ENCODE data around the gene GRAP2. TPM values are rescaled to one million over a fixed set of nuclear protein-coding genes. Genes with fewer than 3 reads are reported as not detected.

GRAP2 gene
- total RNA-seq, 1 experiment from 2014 or later = 0.42 TPM

DNA sequence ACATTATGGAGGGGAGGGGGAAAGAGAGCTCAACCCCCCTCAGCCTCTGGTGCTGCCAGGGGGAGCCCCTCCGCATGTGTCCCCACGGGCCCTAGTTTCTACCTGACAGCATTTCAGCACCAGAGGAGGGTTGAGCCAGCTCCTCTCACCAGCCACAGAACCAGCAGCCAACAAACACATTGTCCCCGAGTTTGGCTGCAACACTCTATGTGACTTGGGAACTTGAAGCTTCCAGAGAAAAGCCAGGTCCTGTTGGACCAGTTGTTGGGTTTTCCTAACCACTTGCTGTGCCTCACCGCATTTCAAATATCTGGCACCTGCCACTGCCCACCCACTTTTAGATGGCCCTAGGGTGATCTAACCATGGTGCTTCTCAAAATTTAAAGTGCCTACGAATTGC, 72.8 kb downstream of the GRAP2 start:
- TF ChIP-seq POLR2AphosphoS5 (IDR thresholded peaks at IDR 0.05; ENCODE audit: low read depth, low read length) (no peak), SRF (IDR thresholded peaks at IDR 0.05; ENCODE audit: low read depth) (no peak), EZH2 (IDR thresholded peaks at IDR 0.05) (no peak), ZFX (IDR thresholded peaks at IDR 0.05) (no peak), JUND (IDR thresholded peaks at IDR 0.05) (no peak)
- TF ChIP-seq, protein P1, sequence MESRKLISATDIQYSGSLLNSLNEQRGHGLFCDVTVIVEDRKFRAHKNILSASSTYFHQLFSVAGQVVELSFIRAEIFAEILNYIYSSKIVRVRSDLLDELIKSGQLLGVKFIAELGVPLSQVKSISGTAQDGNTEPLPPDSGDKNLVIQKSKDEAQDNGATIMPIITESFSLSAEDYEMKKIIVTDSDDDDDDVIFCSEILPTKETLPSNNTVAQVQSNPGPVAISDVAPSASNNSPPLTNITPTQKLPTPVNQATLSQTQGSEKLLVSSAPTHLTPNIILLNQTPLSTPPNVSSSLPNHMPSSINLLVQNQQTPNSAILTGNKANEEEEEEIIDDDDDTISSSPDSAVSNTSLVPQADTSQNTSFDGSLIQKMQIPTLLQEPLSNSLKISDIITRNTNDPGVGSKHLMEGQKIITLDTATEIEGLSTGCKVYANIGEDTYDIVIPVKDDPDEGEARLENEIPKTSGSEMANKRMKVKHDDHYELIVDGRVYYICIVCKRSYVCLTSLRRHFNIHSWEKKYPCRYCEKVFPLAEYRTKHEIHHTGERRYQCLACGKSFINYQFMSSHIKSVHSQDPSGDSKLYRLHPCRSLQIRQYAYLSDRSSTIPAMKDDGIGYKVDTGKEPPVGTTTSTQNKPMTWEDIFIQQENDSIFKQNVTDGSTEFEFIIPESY (IDR thresholded peaks at IDR 0.05; ENCODE audit: extremely low read depth, insufficient replicate concordance, low read length) = no peak
- H3K36me3 ChIP-seq (ENCODE audit: control insufficient read depth in 1 of 2, insufficient read depth in 2 of 2, low read length in 2 of 2) = no peaks in the 10 kb centered on the region
- no peaks in the 10 kb centered on the region for H3K9me2 ChIP-seq (ENCODE audit: insufficient read depth)
- no peak overlapping the region for H3K4me2 ChIP-seq (ENCODE audit: low read length)
- ChIA-PET RAD21 (ENCODE audit: low non-redundant PET in 1 of 2, low total read pairs in 2 of 2, uncharacterized antibody in 2 of 2, unreplicated experiment in 2 of 2) (no interaction called here), POLR2A (no interaction called here), CTCF (no interaction called here)
- intact Hi-C loops (cut with micrococcal nuclease) = no loop called here
- no peak overlapping the region for H3K9ac ChIP-seq (ENCODE audit: low read length)
- H3K27ac ChIP-seq (ENCODE audit: low read depth, low read length) = no peak overlapping the region
- no peaks in the 10 kb centered on the region for H3K4me1 ChIP-seq (ENCODE audit: control insufficient read depth in 1 of 2, insufficient read depth in 2 of 2, low read length in 2 of 2)
- H3K9me3 ChIP-seq (ENCODE audit: control insufficient read depth in 1 of 2, insufficient read depth in 1 of 2, low read depth in 1 of 2, low read length in 2 of 2) = no peaks in the 10 kb centered on the region
- H3K79me2 ChIP-seq (ENCODE audit: insufficient read depth, low read length) = no peaks in the 10 kb centered on the region
- no TSS peak for BruUV-seq (replicated peaks)
- peaks cover 62% of the 10 kb centered on the region for H3K27me3 ChIP-seq (ENCODE audit: insufficient read depth, low read length)
- H2AFZ ChIP-seq (ENCODE audit: low read depth, low read length, poor library complexity, severe bottlenecking) = no peak overlapping the region
- H4K20me1 ChIP-seq (ENCODE audit: insufficient read depth) = no peaks in the 10 kb centered on the region
- ATAC-seq (no peak), DNase-seq (ENCODE audit: low read depth, low spot score) (no peak)
- H3K4me3 ChIP-seq (replicated peaks in 1 of 2; ENCODE audit: low read depth in 1 of 2, low read length in 2 of 2) = no peak overlapping the region

DNA sequence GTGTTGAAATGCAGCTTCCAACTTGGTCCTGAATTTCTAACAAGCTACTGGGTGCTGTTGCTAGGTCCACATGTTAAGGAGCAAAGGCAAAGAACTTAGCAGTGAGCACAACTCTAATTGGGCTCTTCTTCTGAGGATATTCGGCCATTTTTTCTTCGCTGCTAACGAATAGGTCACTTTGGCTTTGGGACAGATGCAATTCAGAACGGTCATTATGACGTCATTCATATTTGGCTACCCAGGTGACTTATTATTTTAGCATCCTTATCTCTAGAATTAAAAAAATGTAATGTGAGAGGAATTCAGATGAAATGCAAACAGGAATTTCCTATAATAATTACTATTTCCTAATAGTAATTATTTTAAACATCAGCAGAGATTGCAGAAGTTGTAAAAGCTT, 73.2 kb downstream of the GRAP2 start:
- Histone ChIP-seq H3K4me1 (ENCODE audit: control insufficient read depth in 1 of 2, insufficient read depth in 2 of 2, low read length in 2 of 2) (no peaks in the 10 kb centered on the region), H3K79me2 (ENCODE audit: insufficient read depth, low read length) (no peaks in the 10 kb centered on the region), H3K9me3 (ENCODE audit: control insufficient read depth in 1 of 2, insufficient read depth in 1 of 2, low read depth in 1 of 2, low read length in 2 of 2) (no peaks in the 10 kb centered on the region), H3K4me3 (replicated peaks in 1 of 2; ENCODE audit: low read depth in 1 of 2, low read length in 2 of 2) (no peak overlapping the region), H3K36me3 (ENCODE audit: control insufficient read depth in 1 of 2, insufficient read depth in 2 of 2, low read length in 2 of 2) (no peaks in the 10 kb centered on the region), H3K27ac (ENCODE audit: low read depth, low read length) (no peak overlapping the region), H2AFZ (ENCODE audit: low read depth, low read length, poor library complexity, severe bottlenecking) (no peak overlapping the region), H3K9ac (ENCODE audit: low read length) (no peak overlapping the region), H3K4me2 (ENCODE audit: low read length) (no peak overlapping the region), H4K20me1 (ENCODE audit: insufficient read depth) (no peaks in the 10 kb centered on the region), H3K27me3 (ENCODE audit: insufficient read depth, low read length) (peaks cover 61% of the 10 kb centered on the region), H3K9me2 (ENCODE audit: insufficient read depth) (no peaks in the 10 kb centered on the region)
- no TSS peak for BruUV-seq (replicated peaks)
- ChIA-PET POLR2A (no interaction called here), CTCF (no interaction called here), RAD21 (ENCODE audit: low non-redundant PET in 1 of 2, low total read pairs in 2 of 2, uncharacterized antibody in 2 of 2, unreplicated experiment in 2 of 2) (no interaction called here)
- DNase-seq (ENCODE audit: low read depth, low spot score) = no peak
- intact Hi-C loops (cut with micrococcal nuclease) = no loop called here
- ATAC-seq = no peak
- TF ChIP-seq, protein P2, sequence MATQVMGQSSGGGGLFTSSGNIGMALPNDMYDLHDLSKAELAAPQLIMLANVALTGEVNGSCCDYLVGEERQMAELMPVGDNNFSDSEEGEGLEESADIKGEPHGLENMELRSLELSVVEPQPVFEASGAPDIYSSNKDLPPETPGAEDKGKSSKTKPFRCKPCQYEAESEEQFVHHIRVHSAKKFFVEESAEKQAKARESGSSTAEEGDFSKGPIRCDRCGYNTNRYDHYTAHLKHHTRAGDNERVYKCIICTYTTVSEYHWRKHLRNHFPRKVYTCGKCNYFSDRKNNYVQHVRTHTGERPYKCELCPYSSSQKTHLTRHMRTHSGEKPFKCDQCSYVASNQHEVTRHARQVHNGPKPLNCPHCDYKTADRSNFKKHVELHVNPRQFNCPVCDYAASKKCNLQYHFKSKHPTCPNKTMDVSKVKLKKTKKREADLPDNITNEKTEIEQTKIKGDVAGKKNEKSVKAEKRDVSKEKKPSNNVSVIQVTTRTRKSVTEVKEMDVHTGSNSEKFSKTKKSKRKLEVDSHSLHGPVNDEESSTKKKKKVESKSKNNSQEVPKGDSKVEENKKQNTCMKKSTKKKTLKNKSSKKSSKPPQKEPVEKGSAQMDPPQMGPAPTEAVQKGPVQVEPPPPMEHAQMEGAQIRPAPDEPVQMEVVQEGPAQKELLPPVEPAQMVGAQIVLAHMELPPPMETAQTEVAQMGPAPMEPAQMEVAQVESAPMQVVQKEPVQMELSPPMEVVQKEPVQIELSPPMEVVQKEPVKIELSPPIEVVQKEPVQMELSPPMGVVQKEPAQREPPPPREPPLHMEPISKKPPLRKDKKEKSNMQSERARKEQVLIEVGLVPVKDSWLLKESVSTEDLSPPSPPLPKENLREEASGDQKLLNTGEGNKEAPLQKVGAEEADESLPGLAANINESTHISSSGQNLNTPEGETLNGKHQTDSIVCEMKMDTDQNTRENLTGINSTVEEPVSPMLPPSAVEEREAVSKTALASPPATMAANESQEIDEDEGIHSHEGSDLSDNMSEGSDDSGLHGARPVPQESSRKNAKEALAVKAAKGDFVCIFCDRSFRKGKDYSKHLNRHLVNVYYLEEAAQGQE (IDR thresholded peaks at IDR 0.05; ENCODE audit: low read depth) = no peak
- TF ChIP-seq POLR2AphosphoS5 (IDR thresholded peaks at IDR 0.05; ENCODE audit: low read depth, low read length) = no peak
- TF ChIP-seq CEBPB (IDR thresholded peaks at IDR 0.05; ENCODE audit: low read depth) = no peak
- no peak for TF ChIP-seq SP1 (IDR thresholded peaks at IDR 0.05; ENCODE audit: low read depth)
- no peak for TF ChIP-seq FOSL1 (IDR thresholded peaks at IDR 0.05; ENCODE audit: low read depth)
- no peak for TF ChIP-seq EGR1 (IDR thresholded peaks at IDR 0.05; ENCODE audit: low read depth)
